GM18867 (cell line): Measurements from ENCODE around the gene TCAIM.

Source experiments
- ATAC-seq: cut with Tn5 transposase; IDR thresholded peaks from one replicate; pipeline ENCODE4 v1.9.1; 2021; ENCODE audit warnings: mild to moderate bottlenecking, moderate library complexity; ENCODE audit not compliant: unreplicated experiment

Gene TCAIM, protein sequence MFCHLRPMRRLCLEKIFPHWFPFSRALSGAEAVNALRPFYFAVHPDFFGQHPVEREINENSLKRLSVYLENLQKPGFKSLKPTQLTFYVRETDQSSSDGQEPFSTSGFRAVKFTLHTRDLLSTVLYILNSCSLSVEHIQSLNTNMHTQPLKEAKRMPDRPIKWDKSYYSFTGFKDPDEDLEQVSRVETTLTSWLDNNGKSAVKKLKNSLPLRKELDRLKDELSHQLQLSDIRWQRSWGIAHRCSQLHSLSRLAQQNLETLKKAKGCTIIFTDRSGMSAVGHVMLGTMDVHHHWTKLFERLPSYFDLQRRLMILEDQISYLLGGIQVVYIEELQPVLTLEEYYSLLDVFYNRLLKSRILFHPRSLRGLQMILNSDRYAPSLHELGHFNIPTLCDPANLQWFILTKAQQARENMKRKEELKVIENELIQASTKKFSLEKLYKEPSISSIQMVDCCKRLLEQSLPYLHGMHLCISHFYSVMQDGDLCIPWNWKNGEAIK

DNA sequence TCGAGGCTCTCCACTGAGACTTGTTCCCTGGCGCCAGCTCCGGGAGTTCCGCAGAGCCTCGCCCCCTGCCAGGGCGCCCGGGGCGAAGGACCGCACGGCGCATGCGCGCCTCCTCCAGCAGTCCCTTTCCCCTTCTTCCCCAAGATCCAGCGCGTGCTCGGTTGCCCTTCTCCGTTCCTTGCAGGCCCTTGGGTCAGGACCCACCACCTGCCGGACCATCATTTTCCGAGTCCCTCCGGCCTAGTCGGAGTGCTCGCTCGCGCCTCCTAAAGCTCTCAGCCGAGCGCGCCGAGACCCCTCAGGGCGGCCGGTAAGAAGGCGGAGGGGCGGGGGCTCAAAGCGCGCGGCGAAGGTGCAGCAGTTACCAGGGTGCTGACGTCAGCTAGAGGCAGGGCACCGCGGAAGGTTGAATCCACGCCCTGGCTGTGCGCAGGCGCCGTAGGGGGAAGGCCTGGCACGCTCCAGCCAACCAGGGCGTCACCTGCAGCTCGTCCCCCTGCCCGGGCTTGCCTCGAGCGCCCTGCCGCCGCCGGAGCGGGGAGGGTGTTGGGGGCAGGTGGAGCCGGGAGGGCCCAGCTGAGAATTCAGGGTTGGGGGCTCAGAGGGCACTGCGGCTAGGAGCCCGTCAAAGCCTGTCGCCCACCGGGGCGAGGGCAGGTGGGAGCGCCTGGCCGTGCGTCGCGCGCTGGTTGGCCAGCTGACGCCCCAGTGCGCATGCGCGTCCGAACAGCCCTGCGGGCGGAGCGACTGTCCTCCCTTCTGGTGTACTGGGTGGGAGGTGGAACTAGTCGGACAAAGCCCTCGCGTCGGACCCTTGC, at the start of gene TCAIM:
Gene TCAIM, plus strand, starts transcription at position 757 of the 818 bp plus-strand sequence. CDS start 16,017 bp downstream, outside the sequence.
- peak; percentile 92 for ATAC-seq

DNA sequence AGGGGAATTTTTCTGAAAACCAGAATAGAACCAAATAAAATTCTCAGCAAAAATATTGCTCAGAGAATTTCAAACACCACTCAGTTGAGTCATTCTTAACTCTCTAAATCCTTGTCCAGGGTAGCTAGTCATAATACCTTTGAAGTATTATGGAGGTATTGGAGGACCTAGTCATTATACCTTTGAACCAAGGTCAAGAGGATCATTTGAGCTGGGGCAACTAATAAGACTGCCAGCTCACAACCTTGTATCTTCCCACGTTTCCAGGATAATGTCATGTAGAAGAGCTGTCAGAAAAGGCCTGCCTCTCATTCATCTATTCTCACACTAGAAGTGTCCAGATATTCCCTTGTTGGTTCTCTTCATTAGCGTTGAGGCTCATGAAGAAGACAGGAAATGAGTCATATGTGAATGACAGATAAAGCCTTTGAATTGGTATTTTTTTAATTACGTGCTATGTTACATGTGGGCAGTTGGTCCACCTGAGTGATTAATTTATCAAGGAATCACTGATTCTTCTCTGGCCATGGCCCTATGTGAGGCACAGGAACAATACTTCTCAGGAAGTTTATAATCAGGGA, 48.6 kb upstream of the TCAIM start:
- ATAC-seq, result no peak

DNA sequence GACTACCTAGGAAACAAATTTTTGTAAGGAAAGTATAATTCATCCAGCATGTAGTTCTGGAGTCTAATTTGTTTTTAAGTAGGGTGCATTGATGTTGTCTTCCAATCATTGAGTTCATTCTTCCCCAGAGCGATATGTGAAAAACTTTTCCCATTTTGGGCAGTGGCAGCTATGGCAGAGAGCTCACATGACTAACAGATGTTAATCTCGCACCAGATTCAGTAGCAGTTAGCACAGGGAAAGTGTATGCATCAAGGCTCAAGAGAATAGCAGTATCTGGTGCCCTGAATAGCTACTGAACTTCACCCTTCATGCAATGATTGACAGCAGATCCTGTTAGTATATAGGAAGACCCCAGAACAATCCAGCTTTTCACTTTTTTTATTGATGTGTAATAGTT, 46.3 kb upstream of the TCAIM start:
- no peak for ATAC-seq

DNA sequence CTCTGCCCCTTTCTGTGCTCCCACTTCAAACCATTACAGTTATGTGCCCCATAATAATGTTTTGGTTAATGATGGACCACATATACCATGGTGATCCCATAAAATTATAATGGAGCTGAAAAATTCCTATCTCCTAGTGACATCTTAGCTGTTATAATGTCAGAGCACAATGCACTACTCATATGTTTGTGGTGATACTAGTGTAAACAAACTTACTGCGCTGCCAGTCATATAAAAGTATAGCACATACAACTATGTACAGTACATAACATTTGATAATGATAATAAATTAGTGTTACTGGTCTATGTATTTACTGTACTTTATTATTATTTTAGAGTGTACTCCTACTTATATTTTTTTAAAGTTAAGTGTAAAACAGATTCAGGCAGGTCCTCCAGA, 45.6 kb upstream of the TCAIM start:
- ATAC-seq, result no peak

DNA sequence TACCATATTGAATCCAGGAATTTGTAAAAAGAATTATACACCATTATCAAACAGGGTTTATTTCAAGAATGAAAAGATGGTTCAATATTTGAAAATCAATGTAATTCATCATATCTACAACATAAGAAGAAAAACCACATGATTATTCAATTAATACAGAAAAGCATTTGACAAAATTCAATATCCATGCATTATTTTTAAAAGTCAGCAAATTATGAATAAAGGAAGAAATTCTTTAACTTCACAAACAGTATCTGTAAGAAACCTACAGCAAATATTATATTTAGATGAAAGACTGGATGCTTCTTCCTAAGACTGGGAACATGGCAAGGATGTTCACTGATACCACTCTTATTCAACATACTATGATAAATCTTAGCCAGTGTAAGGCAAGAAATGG, 41.3 kb upstream of the TCAIM start:
- no peak for ATAC-seq

DNA sequence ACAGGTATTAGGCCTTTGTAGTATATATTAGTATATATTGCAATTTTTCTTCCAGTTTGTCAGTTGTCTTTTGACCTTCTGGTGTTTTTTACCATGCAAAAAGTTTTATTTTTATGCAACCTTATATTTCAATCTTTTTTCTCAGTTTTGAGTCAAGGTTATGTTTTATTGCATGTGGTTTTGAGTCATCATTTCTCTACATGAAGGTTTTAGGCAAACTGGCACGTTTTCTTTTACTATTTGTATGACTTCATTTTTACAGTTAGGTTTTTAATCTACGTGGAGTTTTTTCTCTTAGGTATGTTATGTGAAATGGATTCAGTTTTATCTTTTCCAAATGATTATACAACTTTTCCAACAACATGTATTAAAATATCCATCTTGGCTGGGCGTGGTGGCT, 36.8 kb upstream of the TCAIM start:
- no peak for ATAC-seq

DNA sequence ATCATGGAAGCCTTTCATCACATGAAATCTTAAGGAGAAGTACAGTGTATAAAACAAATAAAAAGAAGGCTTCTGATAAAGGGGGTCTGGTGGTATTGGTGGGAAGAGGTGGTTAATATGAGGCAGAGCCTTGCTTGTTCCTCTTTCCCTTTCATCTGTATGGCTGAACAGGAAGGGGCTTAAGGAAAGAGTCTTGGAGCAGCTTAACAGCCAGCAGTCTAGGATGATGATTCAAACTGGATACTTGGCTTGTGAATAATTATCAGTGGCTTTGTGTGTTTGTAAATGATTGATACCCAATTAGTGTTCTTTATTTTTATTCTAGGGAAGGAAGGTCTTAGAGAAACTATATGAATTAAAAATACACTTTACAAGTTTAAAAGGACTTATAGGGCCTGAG, 29.1 kb upstream of the TCAIM start:
- no peak for ATAC-seq

DNA sequence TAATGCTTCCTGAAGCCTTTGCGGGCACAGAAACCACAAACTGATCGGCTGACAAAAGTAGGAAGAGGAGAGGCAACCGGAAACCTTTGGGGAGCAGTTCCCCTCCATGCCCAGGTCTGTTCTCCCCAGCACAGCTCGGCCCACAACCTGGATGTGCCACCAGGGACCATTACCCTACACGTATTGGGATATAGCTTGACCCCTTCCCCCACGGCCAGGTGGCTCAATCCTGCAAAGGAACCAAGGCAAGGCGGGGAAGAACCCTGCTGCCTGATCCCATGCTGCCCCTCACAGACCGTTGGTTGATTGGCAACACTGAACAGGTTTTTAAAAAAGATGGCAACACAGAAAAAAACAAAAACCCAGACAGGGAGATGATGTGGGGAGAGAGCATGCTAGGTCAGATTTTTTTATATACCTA, 19.7 kb upstream of the TCAIM start:
- no peak for ATAC-seq

DNA sequence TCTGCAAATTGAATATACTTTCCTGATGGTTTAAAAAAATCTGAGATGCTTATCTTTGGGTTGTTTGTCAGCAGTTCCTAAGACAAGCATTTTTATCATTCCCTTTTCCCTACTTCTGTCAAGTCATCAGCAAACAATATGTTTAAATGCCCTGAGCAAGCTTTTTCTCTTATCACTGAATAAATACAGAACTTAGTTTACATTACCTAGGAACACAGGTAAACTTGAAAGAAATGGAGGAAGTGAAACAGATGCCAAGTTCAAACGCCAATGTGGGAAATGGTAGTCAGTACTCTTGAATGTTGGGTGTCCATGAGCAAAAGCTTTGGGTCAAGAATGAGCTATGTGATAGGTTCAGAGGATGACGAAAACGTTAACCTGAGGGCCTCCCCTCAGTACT, 17.2 kb upstream of the TCAIM start:
- ATAC-seq, result no peak

DNA sequence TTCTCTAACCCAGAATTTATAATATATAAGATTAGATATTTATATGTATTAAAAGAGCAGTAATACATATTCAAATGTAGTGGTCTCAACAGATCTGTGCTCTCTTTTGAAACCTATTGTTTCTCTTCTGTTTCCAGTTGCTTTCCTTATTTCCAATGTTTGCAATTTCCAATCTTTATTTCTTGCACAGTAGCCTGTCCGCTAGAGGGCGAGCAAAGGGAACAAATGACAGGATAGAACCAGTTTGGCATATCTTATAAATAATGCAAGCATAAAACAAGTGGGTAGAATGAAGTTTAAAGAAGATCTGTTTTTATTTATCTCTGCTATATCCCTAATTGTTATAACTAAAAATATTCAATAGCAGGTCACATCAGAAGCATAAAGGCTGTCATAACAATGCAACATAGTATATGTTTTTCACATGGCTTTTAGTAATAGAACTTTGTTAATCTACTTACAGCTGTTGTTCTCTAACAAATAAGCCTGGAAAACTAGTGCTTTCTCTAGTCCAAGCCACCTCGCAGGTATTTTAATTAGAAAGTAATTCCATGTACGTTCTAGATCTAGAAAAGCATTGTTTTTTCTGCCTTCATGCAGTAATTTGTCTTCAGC, 15.1 kb upstream of the TCAIM start:
- ATAC-seq, result no peak

DNA sequence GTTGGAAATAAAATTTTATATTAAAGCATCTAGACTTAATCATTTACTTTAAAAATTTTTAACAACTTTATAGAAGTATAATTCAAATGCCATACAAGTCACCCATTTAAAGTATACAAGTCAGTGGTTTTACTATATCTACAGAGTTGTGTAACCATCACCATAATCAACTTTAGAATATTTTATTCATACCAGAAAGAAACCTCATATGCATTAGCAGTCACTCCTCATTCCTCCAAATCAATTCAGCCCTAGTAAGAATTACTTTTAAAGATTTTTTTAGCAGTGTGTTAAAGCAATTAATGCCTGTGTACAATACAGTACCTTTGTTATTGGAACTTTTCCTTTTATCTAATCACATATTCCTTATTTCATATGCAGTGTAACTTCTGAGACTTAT, 14.0 kb upstream of the TCAIM start:
- ATAC-seq, result no peak

DNA sequence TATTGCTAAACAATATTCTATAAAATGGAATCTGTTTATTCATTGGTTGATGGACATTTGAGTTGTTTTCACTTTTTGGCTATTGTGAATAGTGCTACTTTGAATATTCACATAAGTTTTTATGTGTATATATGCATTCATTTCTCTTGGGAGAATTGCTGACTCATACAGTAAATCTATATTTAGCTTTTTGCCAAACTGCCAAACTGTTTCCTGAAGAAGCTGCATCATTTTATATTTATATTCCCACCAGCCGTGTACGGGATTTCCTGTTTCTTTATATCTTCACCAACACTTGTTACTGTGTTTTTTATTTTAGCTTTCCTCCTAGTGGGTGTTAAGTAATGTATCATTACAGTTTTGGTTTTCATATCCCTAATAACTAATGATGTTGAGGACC, 12.5 kb upstream of the TCAIM start:
- no peak for ATAC-seq

DNA sequence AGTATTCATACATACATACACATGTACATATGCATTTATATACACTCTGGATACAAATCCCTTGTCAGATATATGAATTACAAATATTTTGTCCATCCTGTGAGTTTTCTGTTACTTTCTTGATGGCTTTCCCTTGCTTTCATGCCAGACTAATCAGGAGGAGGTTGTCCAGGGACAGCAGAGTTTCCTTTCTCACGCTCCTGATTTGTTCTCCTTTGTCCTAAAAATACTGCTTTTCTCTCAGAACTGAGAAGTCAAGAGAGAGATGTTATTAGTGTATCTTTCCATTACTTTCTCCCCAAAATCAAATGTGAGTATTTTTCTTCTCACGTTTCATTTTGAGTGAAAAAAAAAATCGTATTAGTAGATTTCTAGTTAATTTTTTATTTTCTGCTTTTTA, 12.1 kb upstream of the TCAIM start:
- ATAC-seq, result no peak

DNA sequence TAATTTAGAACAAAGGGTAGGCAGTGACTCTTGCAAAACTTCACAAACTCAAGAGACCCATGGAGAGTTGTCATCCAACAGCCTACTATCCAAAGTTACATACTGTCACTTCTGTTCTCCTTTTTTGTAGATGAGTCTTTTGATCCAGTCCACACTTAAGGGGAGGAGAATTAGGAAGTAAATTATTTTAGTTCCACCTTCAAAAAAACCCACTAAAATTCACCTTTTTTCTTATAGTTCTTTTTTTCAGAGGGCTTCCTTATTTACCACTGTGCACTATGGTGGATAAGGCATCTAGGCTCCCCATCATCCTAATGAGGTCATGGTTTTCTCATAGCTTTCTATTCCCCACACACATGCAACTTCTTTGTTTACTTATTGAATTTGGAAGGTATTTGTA, 8.6 kb upstream of the TCAIM start:
- ATAC-seq, result no peak

DNA sequence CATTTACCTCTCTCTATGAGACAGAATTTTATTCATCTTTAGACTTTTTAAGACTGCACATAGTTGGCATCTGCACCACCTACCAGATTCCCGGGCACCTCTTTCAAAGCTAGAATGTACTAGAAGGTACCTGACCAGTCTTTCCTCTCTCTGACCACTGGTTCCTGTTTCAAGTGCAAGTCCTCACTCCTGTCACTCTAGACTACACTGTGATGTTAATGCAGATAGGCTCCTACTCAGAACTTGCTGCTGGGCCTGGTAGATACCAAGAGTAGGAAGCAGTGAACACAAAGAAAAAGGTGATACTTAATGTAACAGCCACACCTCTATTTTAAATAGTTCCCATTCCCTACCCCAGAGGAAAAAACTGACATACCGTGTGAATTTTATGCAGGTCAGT, 8.1 kb upstream of the TCAIM start:
- ATAC-seq, result no peak

DNA sequence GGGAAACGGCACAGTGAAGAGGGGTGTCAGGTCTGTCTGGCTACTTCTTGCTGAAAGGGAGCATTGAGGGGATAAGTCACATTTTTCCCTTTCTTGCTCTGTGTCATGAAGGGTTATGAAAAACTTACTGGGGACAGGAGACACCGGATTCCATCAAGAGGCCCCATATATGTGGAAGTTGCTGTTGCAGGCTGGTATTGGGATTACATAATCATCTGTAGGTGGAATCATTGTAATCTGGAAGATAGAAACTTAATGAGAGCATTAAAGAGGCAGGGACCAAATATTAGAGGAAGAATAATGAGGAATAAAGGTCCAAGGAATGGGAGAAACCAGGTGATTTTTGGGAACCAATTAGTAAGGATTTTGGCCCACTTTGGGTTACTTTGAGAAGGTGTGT, 4.2 kb upstream of the TCAIM start:
- ATAC-seq, result no peak

DNA sequence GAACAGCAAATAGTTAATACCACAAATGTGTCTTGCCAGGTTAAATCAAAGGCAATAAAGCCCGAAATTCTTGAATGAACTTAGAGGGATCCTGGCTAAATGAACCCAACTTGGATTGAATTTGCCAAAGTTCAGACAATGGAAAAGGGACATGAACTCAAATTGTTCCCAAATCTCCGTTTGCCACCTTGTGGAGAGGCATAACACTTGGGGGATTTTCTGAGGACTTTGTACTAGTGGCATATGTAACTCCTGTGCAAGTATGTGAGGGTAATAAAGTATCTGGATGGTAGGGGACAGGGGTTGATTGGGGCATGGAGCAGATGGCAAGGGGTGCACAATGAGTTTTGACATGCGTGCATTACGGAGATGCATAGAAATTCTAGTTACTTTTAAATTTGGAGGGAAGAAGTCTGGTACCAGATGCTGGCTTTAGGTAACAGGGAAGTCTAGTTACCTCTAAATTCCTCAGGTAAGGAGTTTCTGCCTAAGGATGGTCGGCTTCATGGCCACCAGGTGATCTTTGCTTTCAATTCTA, 1.2 kb upstream of the TCAIM start:
- no peak for ATAC-seq

DNA sequence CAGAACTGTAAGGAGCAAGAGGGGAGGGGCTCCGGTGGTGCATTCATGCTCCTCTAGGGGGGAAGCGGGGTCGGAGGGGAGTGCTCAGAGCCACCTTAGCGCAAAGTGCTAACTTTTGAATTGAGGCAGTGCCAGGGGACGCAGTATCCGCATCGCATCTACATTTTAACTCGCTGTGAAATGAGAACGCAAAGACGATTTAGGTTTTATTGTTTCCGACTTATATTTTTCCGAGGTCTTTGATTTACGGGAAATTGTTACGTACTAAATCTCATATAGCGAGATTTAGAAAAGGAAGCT, 212 bp downstream of the TCAIM start:
- ATAC-seq, result no peak

DNA sequence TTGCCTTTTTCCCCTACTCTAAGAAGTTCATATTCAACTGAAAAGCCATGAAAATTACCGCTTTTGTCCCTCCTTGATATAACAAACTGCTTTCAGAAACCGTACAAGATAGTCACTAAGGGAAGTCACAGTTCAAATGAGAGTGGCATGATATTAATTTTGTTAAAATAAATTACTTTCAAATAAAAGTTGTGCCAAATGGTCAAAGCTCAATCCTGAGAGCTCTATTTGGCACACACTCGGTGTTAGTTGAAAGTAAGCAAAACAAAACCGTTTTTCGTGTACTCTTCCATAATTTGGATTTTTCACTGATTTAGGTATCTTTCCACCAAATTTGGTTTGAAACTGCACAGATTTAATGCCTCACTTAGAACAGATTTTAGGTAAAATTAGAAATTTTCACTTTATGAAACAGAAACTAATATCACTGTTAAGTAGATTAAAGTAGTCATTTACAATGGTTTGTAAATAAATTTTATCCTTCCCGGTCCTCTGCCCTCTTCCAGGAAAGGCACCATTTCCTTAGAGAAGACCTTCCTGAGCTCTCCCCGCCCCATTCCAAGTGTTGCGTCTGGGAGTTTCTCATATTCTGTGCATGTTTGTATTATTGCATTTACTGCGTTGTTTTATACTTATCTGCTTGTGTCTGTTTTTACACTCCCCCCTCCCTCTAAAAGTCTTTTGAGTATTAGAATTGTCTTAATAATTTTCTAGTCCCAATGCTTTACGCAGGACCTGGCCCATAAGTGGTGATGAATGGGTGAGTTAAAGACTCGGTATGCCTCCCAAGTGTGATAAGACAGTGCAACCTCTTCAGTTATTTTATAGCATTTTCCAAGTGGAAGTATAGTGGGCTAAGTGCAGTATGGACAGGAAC, 853 bp downstream of the TCAIM start:
- no peak for ATAC-seq

DNA sequence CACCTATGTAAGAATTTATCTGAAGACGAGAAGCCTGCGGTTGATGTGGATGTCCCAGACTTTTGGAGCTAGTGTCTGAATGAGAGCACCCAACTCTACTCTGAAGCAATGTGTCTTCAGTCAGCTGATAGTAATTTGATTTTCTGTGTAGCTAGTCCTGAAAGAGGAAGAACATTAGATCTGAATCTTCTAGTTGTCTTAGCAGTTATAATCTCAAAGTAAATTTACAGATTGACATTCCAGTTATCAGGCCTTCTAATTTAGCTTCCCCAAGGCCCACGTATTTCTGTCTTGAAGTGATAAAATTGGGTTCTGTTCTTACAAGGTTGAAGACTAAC, 1.5 kb downstream of the TCAIM start:
- no peak for ATAC-seq
